Loucy (cell line): Measurements from ENCODE around the gene LTB4R.

Experiments
- CTCF ChIP-seq: fragments of 200-600 bp; sonication (generic); conservative IDR thresholded peaks from 2 replicates; pipeline ENCODE4 v1.5.1; 2014; ENCODE audit warnings: mild to moderate bottlenecking, antibody characterized with exemption, low read length
- EZH2phosphoT487 ChIP-seq: fragments of 200-600 bp; IDR thresholded peaks from 2 replicates; pipeline ENCODE4 v1.6.1; 2018; ENCODE audit warnings: antibody characterized with exemption, mild to moderate bottlenecking, moderate library complexity, borderline replicate concordance

- no peak for TF ChIP-seq CTCF
- no peak for TF ChIP-seq EZH2phosphoT487
Measured at GRCh38 chr14:24283796-24284460, 27.4 kb upstream of the LTB4R start.
